B cell (primary cell): ENCODE data around the gene CREM.

Source experiments
- EZH2 ChIP-seq: IDR thresholded peaks from 2 replicates; pipeline ENCODE4 v1.6.1; 2012; ENCODE audit warnings: borderline replicate concordance, low read depth, mild to moderate bottlenecking, moderate library complexity, low read length; ENCODE audit not compliant: insufficient read depth, poor library complexity, severe bottlenecking
- TF ChIP-seq, protein P1 (sequence below): fragments of 200-600 bp; IDR thresholded peaks from one replicate; pipeline ENCODE4 v1.8.0; 2022; ENCODE audit warnings: antibody characterized with exemption, mild to moderate bottlenecking

DNA sequence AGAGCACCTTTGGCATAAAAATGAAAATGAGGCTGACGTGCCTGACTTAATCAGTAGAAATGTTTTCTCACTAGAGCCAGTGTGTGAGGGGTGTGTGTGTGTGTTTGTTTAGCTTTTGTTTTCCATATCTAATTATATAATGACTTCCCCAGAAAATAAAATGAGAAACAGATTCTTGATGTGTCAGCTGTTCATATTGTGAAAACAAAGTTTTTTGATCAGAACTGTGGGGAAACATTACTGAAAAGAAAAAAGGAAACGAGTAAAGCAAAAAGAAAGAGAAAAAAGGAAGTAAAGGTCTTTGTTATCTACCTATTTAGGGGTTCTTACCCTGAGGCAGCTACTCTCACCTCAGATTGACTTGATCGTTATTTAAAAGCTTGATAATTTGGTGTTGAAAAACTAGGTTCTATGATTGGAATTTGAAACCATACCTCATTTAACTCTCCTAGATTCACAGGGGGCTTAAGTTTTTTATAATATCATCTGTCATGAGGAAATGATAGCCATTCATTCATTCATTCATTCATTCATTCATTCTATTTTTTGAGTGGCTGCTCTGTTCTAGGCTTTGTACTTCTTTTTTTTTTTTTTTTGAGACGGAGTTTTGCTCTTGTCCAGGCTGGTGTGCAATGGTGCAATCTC is 58.0 kb downstream of the CREM start:
- TF ChIP-seq, protein P1, sequence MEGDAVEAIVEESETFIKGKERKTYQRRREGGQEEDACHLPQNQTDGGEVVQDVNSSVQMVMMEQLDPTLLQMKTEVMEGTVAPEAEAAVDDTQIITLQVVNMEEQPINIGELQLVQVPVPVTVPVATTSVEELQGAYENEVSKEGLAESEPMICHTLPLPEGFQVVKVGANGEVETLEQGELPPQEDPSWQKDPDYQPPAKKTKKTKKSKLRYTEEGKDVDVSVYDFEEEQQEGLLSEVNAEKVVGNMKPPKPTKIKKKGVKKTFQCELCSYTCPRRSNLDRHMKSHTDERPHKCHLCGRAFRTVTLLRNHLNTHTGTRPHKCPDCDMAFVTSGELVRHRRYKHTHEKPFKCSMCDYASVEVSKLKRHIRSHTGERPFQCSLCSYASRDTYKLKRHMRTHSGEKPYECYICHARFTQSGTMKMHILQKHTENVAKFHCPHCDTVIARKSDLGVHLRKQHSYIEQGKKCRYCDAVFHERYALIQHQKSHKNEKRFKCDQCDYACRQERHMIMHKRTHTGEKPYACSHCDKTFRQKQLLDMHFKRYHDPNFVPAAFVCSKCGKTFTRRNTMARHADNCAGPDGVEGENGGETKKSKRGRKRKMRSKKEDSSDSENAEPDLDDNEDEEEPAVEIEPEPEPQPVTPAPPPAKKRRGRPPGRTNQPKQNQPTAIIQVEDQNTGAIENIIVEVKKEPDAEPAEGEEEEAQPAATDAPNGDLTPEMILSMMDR: no peak
- no peak for TF ChIP-seq EZH2
